GM18907 (cell line): Measurements from ENCODE around the gene VSIR.
A peak's percentile ranks its signal among the peaks of the same experiment; 100 is the strongest.

Source experiments
- ATAC-seq: cut with Tn5 transposase; IDR thresholded peaks from one replicate; pipeline ENCODE4 v1.9.1; 2021; ENCODE audit warnings: mild to moderate bottlenecking, moderate library complexity; ENCODE audit not compliant: unreplicated experiment

VSIR gene

DNA sequence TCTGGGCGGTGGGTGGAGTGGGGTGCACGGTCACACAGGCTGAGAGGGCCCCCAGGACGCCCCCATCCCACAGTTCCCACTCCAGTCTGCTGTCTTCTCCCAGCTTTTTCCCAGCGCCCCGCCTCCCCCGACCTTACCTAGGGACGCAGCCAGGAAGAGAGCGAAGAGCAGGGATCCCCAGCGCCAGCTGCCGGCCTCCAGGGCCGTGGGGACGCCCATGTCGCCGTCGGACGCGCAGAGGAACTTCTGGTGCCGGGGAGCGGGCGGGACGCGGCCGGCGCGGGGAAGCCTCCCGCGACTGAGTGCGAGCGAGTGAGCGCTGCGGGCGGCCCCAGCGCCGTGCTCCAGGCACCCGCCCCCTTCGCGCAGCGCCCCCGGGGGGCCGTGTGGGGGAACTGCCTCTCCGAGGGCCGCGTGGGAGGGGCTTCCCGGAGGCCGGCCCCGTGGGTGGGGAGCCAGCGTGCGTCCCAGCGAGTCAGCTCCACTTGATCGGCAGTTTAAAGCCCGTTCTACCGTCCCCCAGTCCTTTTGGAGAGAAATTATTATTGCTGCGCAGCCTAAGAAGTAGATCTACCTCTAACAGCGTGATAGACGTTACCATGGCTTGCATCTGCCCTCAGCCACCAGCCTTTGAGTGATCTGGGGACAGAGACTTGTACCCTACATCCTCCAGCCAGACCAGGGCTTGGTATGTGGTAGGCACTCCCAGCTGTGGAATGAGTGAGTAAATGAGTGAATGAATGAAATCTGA lies at the start of gene VSIR:
VSIR (minus strand) TSS at position 300 of the 751 bp plus-strand sequence; CDS start at position 219, 81 bp downstream.
- ATAC-seq, result peak; percentile 47

DNA sequence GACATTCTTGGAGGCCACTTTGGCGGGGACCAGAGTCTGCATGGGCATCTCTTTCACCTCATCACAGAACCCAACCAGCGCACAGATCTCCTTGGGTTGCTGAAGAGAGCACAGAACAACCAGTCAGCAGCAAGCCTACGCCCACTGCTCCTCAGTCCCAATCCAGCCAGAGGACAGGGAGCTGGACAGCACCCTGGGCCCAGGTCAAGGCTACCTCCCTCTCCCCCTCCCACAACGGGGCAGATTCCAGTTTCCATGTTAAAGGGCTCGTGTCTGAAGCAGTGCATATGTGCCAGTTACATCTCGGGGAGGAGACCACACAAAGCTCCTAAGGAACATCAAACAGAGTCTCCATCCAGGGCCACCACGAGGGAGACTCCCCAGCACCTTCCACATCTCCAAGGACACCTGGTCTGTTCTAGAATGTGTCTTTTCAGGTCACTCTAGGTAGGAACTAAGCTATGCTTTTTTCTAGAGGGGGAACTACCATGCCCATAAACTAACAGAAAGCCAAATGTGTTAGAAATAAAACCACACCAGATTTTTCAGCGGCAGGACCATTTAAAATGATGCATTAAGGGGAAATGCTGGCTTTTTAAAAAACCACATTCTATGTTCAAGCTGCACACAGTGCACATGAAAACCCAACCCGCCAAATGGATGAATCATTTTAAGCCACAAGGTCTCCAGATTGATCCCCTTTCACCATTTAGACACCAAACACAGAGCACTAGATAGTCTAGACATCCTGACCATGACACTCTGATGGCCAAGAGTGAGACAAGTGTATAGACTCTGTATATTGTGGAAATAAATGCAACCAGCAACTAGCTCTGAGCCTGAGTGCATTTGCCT lies 48.8 kb upstream of the VSIR start:
- ATAC-seq, result no peak

DNA sequence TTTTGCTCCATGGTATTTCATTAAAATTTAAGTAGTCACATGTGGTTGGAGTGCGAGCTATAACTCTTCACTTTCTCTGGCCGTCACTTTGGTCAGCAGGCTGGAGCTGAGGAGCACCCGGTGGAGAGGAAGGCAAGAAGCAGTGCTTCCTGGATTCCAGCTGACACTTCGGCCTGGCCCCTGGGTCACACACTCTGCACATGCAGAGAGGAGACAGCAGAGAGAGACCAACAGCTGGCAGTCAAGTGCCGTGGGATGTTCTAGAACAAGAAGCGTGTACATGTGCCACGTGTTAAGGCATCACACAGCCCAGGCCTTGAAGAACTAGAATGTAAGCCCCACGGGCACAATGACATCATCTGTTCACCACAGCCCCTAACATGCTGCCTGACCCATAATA lies 47.6 kb upstream of the VSIR start:
- ATAC-seq, result no peak

DNA sequence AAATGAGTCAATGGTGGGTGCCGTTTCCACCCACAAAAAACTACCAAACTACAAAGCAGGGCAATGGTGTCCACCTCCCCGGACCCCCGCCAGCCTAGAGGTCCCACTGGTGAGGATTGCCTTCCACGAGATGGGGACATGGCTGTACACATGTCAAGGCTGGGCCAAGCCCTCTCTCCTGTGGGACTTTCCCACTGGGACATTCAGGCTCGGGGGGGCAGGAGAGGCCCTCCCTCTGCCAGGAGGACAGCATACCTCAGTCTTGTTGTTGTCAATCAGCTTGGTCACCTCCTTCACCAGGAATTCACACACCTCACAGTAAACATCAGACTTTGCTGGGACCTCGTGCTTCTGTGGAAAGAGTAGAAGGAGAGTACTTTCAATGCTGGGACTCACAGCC lies 46.7 kb upstream of the VSIR start:
- ATAC-seq, result no peak

DNA sequence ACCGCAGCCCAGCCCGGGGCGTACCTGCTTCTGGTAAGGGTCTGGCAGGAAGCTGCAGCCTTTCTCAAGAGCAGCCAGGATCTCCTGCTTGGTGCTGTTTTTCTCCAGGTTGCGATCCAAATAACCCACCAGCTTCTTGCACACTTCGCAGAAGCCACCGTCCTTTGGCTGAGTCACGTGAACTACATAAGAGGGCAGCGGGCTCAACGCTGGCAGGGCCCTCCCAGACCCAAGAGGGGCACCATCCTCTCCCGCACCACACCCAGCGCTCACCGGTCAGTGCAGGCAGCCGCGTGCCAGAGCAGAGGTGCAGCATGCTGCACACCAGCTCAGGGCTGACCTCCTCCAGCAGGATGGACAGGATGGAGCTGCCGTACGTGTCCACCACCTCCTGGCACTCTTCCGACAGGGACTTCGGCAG lies 46.1 kb upstream of the VSIR start:
- no peak for ATAC-seq

GRCh38 chr10:71818674-71819260 lies 45.4 kb upstream of the VSIR start:
- no peak for ATAC-seq

DNA sequence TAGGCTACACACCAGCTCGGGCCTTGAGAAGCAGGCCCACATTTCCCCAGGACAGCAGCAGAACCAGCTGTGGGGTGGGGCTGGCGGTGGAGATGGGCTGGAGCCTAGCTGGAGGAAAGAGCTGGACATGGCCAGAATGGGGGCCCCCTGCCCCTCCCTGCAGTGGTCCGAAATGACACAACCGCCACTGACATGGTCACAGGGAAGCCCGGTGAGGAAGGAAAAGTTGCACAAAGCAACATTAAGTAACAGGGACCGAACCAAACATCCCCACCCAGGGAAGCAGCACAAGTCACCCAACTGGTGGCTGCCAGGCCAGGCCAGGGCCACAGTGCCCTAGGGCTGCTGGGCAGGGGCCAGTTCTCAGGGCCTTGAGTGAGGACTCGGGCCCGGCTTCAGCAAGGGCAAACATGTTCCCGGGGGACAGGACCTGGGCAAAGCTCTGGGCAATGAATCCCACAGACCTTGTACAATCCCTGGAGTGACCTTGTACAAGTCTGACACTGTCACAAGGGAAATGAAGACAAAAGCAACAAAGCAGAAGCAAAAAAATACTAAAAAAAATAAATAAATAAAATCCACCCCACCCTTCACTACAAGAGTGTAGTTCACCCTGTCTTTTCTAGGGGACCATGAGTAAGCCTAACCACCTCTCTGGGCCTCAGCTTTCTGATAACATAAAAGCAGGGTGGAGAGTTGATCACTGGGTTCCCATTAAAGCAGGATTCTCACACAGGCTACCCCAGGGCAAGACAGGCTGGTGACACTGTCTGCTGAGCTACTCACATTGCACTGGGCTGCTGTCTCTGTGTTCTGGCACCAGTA lies 44.7 kb upstream of the VSIR start:
- no peak for ATAC-seq

DNA sequence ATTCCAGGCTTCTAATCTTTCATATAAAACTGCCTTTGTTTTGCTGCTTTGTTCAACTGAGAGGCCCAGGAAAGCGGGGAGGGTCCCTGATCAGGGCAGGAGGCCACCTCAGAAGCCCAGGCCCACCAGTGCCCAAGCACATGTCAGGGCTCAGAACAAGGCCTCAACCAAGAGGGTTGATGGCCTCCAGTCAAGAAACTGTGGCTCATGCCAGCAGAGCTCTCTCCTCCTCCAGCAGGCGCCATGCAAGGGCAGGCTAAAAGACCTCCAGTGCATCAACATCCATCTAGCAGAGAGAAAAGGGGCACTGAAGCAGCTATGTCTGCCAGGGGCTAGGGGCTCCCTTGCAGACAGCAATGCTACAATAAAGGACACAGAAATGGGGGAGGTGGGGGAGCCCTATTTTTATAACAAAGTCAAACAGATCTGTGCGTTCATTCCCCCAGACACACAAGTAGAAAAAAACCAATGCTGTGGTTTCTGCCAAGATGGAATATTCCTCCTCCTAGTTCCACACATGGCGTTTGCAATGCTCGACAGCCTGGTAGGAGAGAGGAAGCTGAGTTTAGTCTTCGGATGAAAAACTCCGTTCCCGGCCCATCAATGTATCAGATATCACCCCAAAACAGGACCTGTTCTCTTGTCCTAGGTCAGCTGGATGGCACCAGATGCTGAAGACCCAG lies 43.8 kb upstream of the VSIR start:
- no peak for ATAC-seq

- ATAC-seq, result no peak
These were observed 43.1 kb upstream of the VSIR start for GRCh38 chr10:71816421-71816851.

DNA sequence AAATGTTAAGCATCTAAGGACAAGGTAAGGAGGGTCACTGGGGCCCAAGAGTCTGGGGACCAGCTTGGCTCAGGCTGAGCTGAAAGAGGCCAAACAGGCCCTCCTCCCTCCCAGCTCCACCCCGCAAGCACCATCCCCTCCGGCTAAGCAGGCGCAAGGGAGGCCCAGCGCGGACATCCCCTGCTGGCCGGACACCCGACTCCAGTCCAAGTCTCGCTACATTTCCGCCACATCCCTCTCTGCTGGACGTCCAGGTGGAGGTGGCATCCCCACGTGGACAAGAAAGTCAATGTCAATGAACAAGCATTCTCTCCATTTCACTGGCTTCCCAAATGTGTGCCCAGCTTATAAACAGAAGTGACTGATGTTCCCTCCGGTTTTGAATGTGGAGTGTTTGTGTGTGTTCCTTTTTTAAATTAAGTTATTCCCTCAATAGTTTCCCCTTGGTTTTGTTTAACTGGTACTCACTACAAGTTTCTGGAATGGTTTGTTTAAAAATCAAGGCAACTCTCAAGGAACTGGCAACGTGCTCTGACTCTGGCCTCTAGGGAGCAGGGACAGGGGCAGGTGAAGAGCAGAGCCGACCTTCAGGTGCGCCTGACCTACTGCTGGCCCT lies 42.3 kb upstream of the VSIR start:
- no peak for ATAC-seq

DNA sequence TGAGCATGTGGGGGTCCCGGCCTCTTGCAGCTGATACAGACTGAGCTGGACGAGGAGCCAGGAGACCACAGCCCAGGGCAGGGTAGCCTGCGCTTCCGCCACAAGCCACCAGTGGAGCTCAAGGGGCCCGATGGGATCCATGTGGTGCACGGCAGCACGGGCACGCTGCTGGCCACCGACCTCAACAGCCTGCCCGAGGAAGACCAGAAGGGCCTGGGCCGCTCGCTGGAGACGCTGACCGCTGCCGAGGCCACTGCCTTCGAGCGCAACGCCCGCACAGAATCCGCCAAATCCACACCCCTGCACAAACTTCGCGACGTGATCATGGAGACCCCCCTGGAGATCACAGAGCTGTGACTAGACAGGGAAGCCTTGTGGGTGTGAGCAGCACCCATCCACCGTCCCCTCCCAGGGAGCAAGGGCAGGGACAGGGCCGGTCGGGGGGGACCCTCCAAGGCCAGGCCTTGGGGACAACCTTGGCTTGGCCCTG lies 41.6 kb upstream of the VSIR start:
- ATAC-seq, result no peak

GRCh38 chr10:71812913-71813590 lies 39.7 kb upstream of the VSIR start:
- no peak for ATAC-seq

GRCh38 chr10:71812016-71812912 lies 38.9 kb upstream of the VSIR start:
- ATAC-seq, result peak; percentile 56

GRCh38 chr10:71811351-71811750 lies 38.0 kb upstream of the VSIR start:
- ATAC-seq, result no peak

GRCh38 chr10:71810048-71810750 lies 36.9 kb upstream of the VSIR start:
- ATAC-seq, result no peak

- no peak for ATAC-seq
These were observed 36.3 kb upstream of the VSIR start for GRCh38 chr10:71809628-71810027.
